Retinal pigment epithelial cell (primary cell): ENCODE measurements around the gene GALM.
"Not testable (repeated sequence)": the region's sequence is repeated elsewhere in the genome, so short reads cannot be mapped to it uniquely, and the experiment has no call there.

Experiments used
- DNase-seq: peaks from one replicate; pipeline ENCODE4 v3.0.0-alpha.2; 2010; ENCODE audit warnings: low read depth
- H3K4me3 ChIP-seq: 2 replicates; pipeline ENCODE4 v1.5.1; 2011; ENCODE audit warnings: mild to moderate bottlenecking, low read length, control low read depth, moderate library complexity
- TF ChIP-seq, protein P1 (sequence below): conservative IDR thresholded peaks from 2 replicates; pipeline ENCODE4 v1.5.1; 2011; ENCODE audit warnings: low read depth, low read length, control low read depth, inconsistent platforms

The GALM gene

DNA sequence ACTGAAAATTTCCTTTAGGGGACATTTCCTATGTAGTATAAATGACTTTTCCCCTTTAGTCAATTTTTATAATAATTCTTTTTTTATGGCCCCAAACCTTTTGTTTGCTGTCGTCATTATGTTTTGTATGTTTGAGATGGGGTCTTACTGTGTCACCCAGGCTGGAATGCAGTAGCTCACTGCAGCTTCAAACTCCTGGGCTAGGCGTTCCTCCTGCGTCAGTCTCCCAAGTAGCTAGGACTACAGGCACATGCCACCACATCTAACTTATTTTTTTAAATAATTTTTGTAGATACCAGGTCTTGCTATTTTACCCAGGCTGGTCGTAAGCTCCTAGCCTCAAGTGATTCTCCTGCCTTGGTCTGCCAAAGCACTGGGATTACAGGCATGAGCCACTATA is 30.8 kb upstream of the GALM start:
- DNase-seq, result no peak
- H3K4me3 ChIP-seq, result no peak overlapping the region
- TF ChIP-seq, protein P1, sequence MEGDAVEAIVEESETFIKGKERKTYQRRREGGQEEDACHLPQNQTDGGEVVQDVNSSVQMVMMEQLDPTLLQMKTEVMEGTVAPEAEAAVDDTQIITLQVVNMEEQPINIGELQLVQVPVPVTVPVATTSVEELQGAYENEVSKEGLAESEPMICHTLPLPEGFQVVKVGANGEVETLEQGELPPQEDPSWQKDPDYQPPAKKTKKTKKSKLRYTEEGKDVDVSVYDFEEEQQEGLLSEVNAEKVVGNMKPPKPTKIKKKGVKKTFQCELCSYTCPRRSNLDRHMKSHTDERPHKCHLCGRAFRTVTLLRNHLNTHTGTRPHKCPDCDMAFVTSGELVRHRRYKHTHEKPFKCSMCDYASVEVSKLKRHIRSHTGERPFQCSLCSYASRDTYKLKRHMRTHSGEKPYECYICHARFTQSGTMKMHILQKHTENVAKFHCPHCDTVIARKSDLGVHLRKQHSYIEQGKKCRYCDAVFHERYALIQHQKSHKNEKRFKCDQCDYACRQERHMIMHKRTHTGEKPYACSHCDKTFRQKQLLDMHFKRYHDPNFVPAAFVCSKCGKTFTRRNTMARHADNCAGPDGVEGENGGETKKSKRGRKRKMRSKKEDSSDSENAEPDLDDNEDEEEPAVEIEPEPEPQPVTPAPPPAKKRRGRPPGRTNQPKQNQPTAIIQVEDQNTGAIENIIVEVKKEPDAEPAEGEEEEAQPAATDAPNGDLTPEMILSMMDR, result no peak

GRCh38 chr2:38636069-38636468 is 29.8 kb upstream of the GALM start:
- no peak overlapping the region for H3K4me3 ChIP-seq
- TF ChIP-seq, protein P1, result no peak
- DNase-seq, result no peak

GRCh38 chr2:38642373-38643017 is 23.4 kb upstream of the GALM start:
- H3K4me3 ChIP-seq, DNase-seq: not testable (repeated sequence)

DNA sequence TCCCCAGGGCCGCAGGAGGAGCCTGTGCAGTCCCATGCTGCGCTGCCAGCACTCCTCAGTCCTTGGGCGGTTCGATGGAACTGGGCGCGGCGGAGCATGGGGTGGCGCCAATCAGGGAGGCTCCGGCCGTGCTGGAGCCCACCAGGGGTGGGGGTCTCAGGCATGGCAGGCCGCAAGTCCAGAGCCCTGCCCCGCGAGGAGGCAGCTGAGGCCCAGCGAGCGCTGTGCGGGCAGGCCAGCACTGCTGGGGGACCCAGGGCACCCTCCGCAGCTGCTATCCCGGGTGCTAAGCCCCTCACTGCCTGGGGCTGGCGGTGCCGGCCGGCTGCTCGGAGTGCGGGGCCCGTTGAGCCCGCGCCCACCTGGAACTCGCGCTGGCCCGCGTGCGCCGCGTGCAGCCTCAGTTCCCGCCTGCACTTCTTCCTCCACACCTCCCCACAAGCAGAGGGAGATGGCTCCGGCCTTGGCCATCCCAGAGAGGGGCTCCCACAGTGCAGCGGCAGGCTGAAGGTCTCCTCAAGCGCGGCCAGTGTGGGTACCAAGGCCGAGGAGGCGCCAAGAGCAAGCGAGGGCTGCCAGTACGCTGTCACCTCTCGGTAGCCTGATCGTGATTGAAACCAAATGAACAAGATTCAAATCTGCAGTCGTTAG is 22.8 kb upstream of the GALM start:
- TF ChIP-seq, protein P1, result no peak
- no peak overlapping the region for H3K4me3 ChIP-seq
- no peak for DNase-seq

DNA sequence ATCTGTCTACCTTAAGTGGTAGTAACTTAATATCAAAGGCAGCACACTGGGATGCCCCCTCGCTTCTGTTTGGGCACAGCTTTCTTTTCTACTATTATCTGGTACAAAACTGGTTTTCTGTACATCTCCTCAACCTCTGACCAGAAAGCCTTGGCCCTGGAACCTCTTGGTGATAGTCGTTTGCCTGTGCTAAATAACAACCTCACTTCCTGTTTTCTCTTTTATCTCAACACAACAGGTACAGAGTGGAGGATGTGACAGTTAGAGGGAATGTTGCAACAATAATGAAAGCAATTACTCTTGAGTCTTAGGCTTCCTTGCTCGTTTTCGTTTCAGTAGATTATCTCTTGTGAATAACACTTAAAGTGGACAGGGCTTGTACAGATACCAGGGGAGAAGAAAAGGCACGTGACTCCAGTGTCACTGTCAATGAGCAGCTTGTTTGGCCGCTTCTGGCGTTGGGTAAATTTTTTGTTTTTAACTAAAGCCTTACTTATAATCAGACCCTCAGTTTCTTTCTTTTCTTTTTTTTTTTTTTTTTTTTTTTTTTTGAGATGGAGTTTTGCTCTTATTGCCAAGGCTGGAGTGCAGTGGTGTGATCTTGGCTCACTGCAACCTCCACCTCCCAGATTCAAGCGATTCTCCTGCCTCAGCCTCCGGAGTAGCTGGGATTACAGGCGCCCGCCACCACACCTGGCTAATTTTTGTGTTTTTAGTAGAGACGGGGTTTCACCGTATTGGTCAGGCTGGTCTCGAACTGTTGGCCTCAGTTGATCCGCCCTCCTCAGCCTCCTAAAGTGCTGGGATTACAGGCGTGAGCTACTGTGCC is 22.0 kb upstream of the GALM start:
- H3K4me3 ChIP-seq, DNase-seq: not testable (repeated sequence)

DNA sequence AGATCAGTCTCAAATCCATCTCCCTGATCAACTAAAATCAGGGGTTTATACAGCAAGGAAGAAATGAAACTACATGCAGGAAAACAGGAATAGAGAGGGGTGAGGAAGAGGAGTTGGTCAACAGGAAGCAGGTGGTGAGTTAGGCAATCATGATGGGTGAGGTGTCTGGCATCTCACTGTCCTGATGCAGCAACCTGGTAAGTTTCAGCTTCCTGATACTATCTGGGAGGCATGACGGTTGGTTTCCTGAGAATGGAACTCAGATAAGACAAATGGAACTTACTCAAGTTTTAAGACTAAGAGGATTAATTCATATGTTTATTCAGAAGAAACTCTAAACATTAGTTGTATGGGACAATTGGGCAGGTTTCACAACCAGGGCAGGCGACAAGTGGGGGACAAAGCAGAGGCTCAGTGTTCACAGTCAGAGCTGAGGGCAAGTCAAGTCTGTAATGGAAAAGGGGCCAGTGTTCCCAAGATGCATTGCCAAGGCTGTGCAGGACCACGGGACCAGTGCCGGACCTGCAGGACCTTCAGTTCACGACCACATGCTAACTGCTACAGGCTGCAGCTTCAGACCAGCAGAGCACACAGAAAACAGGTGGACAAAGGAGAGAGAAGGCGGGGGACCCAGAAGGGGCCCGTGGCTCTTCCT is 17.7 kb upstream of the GALM start:
- no peak overlapping the region for H3K4me3 ChIP-seq
- TF ChIP-seq, protein P1, result no peak
- DNase-seq, result no peak

- TF ChIP-seq, protein P1, result no peak
- no peak for DNase-seq
- H3K4me3 ChIP-seq, result no peak overlapping the region
Measured at GRCh38 chr2:38649176-38649728, 16.7 kb upstream of the GALM start.
